HG03039 (cell line): ENCODE measurements around the gene METAP1D.

ENCODE experiments used
- ATAC-seq: cut with Tn5 transposase; IDR thresholded peaks from one replicate; pipeline ENCODE4 v1.9.1; 2021; ENCODE audit warnings: mild to moderate bottlenecking, moderate library complexity; ENCODE audit not compliant: unreplicated experiment

The METAP1D gene

DNA sequence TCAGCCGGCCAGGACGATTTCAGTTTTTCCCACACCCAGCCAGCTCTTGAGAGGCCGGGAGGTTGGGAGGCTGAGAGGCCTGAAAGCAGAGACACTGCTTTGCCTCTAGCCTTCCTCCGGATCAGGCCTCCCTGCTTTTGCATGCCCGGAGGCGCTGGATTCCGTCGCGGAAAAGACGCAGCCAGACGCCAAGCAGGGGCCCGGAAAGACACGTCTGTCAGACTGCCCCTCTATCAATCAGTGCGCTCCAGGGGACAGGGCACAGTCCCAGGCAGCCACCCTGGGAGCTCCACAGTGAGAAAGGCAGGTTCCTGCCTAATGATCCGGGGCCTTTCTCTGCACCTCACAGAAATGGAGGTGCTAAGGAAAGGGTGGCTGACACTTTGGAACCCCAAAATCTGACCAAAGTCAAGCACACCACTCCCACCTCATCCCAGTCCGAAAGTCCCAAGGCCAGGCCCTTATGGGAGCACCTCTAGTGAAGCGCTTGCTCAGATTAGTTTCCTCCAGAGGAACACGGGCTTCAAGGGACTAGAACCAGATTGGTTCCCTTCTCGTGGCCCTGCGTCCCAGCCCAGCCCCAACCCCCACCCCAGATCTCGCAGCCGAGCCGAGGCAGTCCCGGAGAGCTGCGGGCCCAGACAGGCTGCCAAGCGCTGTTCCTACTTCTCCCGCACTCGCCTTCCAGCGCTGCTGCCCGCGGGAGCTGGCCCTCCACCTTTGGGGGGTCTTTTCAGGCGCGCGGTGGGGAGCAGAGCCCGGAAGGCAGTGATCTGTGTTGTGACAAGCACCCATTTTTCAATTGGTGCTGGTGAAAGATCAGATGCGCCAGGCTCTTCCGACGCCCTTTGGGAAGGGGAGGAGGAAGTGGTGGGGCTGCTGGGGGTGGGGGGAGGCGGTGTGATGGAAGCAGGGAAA is 90.5 kb downstream of the METAP1D start:
- ATAC-seq, result no peak

DNA sequence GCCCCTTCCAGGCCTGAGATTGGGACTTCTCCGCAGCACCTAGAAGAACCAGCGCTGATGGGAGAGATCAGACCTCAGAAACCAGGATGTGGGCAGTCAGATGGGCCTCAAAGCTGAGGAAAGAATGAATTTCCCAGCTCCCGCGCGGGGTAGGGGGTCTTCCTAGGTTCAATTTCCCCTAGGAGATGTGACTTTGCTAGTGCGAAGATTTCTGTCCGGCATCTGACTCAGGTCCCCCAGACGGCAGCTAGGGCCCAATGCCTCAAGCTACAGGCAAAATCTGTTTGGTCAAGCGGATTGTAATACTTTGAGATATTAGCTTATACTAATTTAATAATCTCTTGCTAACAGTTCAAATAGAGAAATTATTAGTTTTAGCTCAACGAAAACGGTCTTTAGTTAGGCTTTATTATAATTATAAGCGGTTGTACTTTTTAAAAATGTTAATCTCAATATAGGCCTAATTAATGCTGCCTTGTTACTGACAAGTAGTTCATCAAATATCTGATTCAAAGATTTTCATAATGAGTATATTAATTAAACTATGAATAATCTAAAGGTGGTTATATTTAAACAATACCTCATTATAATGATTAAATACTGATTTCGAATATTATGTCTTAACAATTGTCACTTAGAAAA is 91.4 kb downstream of the METAP1D start:
- ATAC-seq, result no peak

DNA sequence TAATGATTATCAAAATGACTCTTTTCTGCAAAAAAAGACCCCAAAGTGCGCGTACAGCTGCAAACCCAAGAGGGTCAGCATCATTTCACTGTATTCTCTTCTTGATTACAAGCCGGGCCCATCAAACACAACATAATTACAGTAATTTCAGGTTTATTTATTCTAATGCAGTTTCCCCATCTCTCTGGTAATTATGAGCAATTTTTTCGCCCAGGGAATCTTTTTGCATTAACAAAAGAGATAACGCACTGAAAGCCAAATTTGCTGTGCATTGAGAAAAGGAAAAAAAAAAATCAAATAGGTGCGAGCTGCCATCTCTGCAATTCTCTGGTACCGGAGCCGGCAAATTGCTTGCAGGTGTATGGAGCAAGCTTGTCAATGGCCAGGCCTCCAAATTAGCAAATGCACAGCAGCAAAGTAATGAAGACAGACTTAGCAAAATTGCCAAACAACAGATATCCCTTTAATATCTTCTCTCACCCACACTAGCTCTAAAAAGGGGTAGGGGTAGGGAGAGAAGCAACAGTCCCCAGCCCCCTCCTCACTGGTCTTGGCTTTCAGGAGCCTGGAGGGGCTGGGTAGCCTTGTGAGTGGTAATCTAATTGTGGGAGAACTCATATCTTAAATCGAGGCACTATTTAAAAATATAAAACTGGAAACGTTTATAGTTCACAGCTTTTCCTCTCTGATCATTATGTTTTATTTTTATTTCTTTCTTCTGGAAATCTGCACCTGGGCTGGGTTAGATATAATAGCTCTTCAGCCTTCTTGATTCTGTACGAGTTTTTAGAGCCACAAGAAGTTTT is 92.2 kb downstream of the METAP1D start:
- no peak for ATAC-seq

DNA sequence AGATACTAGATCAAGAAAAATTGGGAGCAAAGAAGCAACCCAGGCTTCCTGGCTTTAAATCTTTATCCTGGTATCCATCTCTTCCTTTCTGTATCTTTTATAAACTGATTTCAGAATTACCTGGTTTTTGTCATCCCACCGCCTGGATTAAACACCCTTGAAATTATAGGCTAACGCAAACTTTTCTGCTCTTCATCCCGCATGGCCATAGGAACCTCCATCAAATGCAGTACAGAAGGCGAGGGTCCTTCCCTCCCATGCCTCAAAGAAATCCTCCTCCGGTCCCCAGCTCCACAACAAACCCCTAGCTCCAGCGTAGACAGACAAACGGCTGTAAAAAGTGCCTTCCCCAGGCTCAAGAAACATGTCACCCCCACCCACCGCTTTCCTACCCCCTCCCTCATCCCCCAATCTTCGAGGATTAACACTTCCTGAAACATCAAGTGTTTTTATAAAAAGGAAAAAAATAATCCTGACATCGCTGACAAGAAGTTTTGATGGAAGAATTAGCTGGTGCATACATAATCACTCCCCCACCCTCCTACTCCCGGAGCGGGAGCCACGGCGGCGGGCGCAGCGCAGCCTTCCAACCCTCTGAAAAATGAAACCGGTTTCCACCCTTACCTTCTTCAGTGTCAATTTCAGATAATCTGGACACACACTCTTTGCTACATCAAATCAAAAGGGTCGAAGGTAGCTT is 93.1 kb downstream of the METAP1D start:
- ATAC-seq, result no peak

DNA sequence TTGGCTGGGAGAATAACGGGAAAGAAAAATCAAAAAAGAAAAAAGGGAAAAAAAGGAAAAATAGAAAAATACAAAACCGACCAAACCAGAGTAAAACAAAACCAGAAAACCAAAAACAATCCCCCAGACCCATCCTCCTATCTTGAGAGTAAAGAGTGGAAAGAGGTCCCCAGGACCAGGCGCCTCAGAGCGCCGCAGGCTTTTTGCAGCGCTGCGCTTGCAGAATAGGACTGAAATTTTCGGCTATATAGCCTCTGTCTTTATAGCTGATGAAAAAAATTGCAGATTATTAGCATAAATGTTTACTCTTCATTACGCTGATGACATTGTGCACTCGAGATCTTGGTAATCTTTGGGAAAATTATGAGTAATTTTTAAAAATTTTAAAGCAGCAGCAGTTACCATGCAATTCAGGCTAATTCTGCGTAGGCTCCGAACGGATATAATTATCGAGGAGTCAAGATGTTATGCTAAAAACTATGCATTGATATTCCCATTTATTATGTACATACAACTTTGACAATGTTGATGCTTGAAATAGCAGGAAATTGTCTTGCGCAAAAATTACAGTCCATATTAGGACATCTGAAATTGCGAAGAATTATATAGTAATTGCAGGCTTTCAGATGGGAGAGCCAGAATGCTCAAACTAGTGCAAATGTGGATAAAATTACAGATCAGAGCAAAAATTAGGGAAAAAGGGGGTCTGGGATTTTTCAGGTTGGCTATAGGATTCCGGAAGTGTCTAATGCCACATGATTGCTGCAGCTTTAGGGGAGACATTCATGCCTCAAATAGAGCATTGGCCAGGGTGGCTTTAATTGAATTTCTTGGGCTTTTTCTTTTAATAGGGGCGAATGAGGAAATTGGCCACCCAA is 93.9 kb downstream of the METAP1D start:
- ATAC-seq, result no peak

DNA sequence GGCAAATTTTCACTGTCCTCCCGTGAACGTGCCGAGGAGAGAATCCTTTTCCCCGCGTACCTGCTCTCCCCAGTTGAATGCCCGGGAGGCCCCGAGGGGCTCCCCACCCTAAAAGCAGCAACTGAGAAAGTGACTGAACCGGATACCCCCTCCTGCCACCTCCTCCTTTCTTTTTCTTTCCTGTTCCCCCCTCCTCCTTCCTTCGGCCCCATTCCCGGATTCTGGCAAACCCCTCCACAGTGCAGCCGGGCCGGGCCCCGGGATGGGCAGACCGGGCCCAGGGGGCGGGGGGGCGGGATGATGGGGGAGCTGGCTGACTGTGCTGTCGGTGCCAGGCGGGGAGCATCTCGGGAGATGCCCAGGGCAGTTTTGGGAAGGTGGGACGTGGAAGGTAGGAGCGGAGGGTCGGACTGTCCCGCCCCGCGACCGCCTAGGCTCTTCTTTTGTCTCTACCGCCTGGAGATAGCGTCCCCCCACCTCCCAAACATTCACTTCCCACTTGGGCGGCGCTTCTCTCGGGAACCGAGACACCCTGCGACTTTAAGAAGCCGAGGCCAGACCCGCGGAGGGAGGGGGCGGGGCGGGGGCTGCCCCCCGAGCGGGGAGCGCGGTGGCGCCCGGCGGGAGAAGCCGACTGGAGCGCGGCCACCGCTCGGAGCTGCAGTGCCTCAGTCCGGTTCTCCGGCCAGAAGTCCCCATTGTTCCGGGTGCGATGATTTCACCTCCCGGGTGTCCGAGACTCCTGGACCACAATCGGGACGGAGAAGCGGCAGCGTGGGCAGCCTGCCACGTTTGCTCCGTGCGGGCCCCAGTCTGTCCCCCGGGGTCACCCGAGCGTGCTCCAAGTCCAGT is 94.8 kb downstream of the METAP1D start:
- ATAC-seq, result no peak

DNA sequence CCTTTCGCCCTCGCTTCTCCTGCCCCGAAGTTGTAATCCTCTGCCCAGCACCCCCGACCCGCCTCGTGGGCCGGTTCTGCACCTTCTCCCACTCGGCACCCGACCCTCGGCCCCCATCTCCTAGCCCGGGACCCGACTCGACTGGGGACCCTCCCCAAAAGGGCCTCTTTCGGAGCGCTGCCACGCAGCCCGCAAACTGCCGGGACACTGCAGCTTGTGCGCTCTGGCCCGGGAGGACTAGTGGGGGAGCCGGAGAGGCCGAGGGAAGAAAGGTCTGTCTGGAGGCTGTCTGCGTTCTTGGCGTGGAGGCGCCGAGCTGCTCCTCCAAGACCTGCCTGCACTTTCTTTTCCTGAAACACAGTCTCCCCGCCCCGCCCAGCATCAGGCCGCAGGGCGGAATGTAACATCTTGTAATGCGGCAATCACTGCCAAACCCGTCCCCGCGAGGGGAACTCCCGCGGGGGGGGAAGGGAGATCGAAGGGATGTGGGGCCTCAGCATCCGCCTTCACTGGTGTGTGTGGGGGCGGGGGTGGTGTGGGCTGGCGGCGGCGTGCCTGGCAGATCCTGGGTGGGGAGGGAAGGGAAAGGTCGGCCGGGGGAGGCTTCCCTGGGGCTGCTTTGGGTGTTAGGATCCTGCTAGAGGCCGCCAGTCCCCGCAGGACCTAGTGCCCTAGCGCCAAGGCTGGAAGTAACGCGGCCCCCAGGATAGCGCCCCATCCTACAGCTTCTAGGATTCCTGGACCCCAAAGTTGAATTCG is 95.6 kb downstream of the METAP1D start:
- ATAC-seq, result no peak

DNA sequence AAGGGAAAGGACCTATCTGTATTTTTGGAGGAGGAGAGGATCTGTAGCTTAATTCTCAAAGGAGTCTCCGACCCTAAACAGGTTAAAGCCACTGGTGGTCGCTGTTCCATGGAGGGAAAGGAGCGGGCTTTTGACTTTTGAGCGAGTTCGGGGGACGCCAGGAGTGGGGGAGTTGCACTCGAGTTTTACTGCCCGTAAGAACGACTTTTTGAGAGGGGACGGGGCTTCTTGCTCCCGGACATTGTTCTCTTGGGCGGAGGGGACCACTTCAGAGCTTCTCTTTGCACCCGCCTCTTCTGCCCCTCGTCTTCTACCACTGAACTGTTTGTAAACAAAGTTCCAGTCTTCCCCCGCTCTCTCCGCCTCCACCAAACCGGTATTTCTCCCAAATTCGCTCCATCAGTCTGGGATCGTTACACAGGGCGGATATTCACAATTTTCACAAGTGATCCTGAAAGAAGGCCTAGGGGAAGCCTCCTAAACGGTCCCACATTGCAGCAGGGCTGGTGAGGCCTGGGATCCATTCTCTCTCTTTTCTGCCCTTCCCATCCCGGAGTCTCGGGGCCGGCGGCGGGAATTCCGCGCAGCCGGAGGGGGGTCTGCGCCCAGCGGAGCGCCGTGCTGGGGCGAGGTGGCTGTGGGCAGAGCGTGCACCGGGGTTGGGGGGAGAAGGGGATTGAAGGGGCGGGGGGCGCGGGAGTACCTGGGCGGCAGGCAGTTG is 96.3 kb downstream of the METAP1D start:
- ATAC-seq, result no peak

DNA sequence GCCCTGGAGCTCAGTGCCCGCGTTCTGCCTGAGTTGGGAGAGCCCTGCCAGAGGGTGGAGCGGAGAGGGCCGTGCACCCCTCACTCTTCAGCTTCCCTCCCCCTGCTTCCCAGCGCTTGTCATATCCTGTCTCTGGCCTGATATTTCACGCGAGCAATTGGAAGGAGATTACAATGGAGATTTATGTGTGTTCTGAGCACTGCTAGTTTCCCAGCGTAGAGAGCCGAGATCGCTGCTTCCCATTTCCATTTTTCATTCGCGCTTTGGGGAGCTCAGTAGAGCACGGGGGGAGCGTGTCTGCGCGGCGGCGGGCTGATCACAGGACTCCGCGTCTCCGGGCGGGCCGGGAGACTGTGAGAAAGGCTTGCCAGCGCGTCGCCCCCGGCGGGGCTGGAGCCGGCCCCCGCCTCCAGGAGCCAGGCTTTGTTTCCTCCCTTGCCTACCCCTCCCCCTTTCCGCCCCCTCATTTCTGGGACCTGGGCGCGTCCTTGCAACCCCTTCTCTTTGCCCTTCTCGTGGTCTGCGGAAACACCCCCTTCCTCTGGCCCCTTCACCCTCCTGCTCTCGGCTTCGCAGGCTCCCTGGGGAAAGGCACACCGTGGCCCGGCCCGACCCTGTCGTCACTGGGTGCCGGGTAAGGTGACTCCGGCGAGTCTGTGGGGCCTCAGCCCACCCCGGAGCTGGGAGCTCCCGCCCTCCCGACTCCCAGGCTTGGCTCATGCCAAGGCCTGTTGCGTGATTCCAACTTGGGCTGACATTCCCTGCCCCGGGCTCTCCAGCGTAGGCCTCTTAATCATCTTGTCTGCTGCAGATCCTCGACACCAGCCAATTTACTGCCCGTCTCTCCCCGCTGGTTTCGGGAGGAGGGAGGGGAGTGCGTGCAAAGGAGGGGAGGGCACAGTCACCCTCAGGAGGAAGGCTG is 97.1 kb downstream of the METAP1D start:
- no peak for ATAC-seq

DNA sequence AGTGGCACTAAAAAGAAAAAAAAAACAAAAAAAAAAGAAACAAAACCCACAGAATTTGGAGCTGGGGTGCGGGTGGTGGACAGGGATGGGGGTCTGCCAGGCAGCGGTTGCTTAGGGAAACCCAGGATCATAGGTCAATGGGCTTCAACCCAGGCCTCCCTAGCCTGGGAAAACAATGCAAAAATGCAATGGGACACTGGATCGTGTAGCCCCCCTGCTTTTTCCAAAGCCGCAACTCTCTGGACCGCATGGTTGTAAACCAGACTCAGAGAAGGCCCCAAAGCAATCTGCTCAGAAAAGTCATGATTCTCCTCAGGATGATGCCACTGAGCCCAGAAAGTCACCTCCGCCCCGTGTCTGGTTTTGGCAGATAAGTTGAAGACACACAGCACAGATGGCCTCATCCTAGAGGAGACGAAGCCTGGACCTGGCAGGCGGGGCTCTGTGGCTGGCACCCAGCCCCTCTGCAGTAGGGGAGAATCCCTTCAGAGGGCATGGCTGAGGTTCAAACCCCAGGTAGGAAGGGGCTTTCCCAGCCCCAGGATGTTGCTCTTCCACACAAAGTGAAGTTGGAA is 97.9 kb downstream of the METAP1D start:
- ATAC-seq, result no peak

DNA sequence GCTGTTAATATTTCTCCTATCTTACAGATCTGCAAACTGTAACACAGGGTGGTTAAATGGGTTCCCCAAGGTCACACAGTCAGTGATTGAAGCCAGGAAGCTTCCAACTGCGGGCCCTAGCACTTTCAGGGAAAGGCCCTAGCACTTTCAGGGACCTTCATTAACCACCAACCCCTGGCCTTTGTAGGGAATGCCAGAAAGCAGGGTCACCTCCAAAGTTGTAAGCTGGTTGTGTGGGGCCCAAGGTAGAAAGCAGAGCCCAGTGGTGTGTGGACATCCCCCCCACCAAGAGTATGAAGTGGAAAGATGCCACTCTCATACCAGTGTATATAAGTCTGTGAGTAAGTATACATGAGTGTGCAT is 98.5 kb downstream of the METAP1D start:
- ATAC-seq, result no peak

DNA sequence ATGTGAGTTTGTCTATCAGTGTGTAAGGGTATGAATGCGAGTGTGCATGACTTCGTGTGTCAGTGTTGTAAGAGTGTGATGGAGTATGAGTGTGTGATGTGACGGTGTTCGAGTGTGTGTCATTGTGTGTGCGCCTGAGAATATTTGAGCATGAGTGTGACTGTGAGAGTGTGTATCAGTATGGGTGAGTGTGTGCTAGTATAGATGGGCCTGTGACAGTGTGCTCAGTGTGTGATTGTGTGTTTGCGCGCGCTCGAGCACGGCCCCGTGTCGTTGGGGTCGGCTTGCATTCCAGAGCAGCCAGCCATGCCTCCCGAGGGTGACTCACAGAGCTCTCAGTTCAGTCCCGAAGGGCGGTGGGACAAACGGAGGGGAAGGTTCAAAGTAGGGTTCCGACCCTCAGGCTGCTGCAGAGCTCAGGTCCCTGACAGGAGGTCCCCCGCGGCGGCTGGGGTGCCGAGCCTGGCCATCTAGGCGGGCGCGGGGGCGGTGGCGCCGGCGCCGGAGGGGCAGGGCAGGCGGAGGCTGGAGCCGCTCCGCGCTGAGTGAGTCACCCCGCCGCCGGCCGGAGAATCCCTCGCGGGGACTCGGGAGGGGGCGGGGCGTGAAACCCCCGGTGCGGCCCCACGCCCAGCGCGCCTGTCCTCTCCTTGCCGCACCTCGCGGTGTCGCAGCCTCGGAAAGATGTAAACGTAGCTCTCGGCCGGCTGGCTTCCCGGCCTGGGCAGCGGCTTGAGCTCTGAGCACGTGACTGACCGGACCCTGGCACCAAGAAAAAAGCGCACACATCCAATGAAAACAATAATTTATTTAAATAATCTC is 99.1 kb downstream of the METAP1D start:
- ATAC-seq, result no peak

DNA sequence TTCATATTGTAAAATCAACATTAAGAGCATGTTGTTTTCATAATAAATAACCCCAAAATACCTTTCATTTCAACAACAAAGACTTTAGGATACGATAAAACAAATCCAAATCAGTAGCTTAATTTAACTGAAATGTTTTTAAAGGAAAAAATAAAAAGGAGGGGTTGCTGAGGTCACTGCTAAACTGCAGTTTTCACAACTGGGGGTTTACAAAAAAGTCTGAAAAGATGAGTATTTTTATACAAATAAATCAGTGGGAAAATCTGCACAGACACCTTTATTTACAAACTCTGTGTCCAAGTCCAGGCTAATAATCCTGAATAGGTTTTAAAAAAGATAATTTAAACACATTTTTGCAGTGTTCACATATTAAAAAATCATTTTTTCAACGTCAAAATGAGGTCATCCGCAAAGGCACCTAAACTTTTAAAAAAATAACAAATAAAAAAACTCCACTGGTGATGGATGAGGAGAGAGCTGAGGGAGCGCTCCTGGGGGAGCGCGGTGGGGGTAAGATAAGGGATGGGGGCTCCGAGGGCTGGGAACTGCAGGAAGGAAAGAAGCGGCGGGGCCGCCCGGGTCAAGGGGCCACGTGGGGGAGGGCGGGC is 99.8 kb downstream of the METAP1D start:
- ATAC-seq, result no peak

DNA sequence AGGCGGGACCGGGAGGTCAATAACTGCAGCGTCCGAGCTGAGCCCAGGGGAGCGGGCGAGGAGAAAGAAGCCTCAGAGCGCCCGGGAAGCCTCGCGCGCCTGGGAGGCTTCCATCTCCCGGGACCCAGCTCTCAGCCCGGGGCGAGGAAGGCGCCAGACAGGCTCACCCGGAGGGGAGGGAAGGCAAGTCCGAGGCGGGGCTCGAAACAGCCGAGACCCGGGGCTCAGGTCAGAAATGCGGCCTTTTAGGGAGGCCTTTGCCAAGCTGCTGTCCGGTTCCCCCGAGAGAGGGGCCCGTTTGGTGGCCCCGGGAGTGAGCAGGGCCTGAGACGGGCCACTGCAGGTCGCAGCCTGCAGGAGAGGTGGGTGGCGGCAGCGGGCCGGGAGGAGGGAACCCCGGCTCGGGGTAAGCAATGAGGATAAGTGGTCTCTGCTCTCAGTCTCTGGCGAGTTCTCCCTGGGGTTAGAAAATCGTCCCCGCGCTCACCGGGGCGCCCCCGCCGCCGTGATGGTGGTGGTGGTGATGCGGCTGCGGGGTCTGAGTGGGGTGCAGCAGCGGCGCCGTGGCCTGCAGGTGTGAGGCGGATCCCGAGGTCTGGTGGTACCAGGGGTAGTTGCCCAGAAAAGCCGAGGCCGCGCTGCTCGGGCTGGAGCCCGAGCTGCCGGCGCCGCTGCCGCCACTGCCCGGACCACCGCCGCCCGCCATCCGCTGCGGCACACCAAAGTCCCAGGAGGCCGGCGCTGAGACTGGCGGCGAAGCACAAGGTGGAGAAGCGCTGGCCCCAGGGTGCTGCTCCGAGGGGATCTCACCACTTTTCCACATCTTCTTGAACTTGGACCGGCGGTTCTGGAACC is 100.6 kb downstream of the METAP1D start:
- no peak for ATAC-seq
